HepG2 (cell line): ENCODE data around the gene BLOC1S4. TPM values are rescaled to one million over a fixed set of nuclear protein-coding genes. Genes with fewer than 3 reads are reported as not detected.

Experiments used
- ATF7-NPFF ChIP-seq: sonication (generic); formaldehyde crosslinking; IDR thresholded peaks from 2 replicates; pipeline ENCODE4 v1.8.1; 2023; ENCODE audit warnings: mild to moderate bottlenecking, low read depth, missing genetic modification reagents, moderate library complexity
- CHD2 ChIP-seq: IDR thresholded peaks from 2 replicates; pipeline ENCODE4 v1.6.1; 2011; ENCODE audit warnings: low read depth, low read length, improper control_type of control experiment
- DNMT3B ChIP-seq: conservative IDR thresholded peaks from 2 replicates; pipeline ENCODE4 v1.6.1; 2016; ENCODE audit warnings: missing biosample characterization, control low read depth
- HDAC2 ChIP-seq: sonication (generic); formaldehyde crosslinking; IDR thresholded peaks from 2 replicates; pipeline ENCODE4 v1.4.0; 2020; ENCODE audit warnings: missing genetic modification reagents
- JUND ChIP-seq: sonication (generic); formaldehyde crosslinking; IDR thresholded peaks from 2 replicates; pipeline ENCODE4 v1.8.0; 2022; ENCODE audit warnings: mild to moderate bottlenecking, missing genetic modification reagents
- MTA1 ChIP-seq: sonication (generic); formaldehyde crosslinking; IDR thresholded peaks from 2 replicates; pipeline ENCODE4 v1.4.0; 2020; ENCODE audit warnings: missing genetic modification reagents, mild to moderate bottlenecking, borderline replicate concordance
- NR1H2 ChIP-seq: sonication (generic); formaldehyde crosslinking; IDR thresholded peaks from 2 replicates; pipeline ENCODE4 v1.8.1; 2022; ENCODE audit warnings: low read depth, missing genetic modification reagents, borderline replicate concordance
- POLR2AphosphoS2 ChIP-seq: IDR thresholded peaks from 2 replicates; pipeline ENCODE4 v1.6.1; 2011; ENCODE audit warnings: low read depth, low read length, improper control_type of control experiment
- SIX1 ChIP-seq: sonication (generic); formaldehyde crosslinking; IDR thresholded peaks from 2 replicates; pipeline ENCODE4 v1.4.0; 2020; ENCODE audit warnings: missing genetic modification reagents, borderline replicate concordance
- SMAD1 ChIP-seq: sonication (generic); formaldehyde crosslinking; IDR thresholded peaks from 2 replicates; pipeline ENCODE4 v1.4.0; 2020; ENCODE audit warnings: missing genetic modification reagents, low read depth, mild to moderate bottlenecking, borderline replicate concordance
- ZKSCAN1 ChIP-seq: fragments of 150-350 bp; IDR thresholded peaks from 2 replicates; pipeline ENCODE4 v1.6.1; 2014; ENCODE audit warnings: low read length
- ZNF121 ChIP-seq: sonication (generic); formaldehyde crosslinking; IDR thresholded peaks from 2 replicates; pipeline ENCODE4 v1.5.0; 2020; ENCODE audit warnings: mild to moderate bottlenecking, missing genetic modification reagents
- ZNF451 ChIP-seq: sonication (generic); formaldehyde crosslinking; IDR thresholded peaks from 2 replicates; pipeline ENCODE4 v1.5.0; 2020; ENCODE audit warnings: mild to moderate bottlenecking, missing genetic modification reagents
- ZNF598 ChIP-seq: sonication (generic); formaldehyde crosslinking; IDR thresholded peaks from 2 replicates; pipeline ENCODE4 v1.5.1; 2020; ENCODE audit warnings: mild to moderate bottlenecking, missing genetic modification reagents, borderline replicate concordance
- ZNF724P ChIP-seq: sonication (generic); formaldehyde crosslinking; IDR thresholded peaks from 2 replicates; pipeline ENCODE4 v1.8.0; 2022; ENCODE audit warnings: missing genetic modification reagents, borderline replicate concordance
- ZSCAN21 ChIP-seq: sonication (generic); formaldehyde crosslinking; IDR thresholded peaks from 2 replicates; pipeline ENCODE4 v1.8.0; 2022; ENCODE audit warnings: mild to moderate bottlenecking, missing genetic modification reagents, moderate library complexity, borderline replicate concordance
- polyA plus RNA-seq, 8 experiments: library from polyadenylated mRNA; depleted of rRNA in 3 of 8; stranded (reverse) in 7 of 8; unstranded in 1 of 8; fragments of >200 nt; fragmentation: Illumina TruSeq in 4 of 8; extraction: Trizol in 4 of 8; gene quantifications; 2 replicates each; pipeline versions ENCODE4 v1.2.1 to v1.2.3, GENCODE V29; 2011 to 2016; ENCODE audit warnings: low read depth in 4 of 8, missing spikeins in 1 of 8, mixed read lengths in 1 of 8; ENCODE audit not compliant: insufficient read depth in 1 of 8
- total RNA-seq, 5 experiments: library from RNA; depleted of rRNA; stranded (reverse); fragments of >200 nt; fragmentation: Illumina TruSeq; extraction: Trizol; gene quantifications; 2 replicates each; pipeline ENCODE4 v1.2.3, GENCODE V29; 2016; ENCODE audit warnings: low read depth in 1 of 5
- TF ChIP-seq, protein P1 (sequence below): sonication (generic); formaldehyde crosslinking; IDR thresholded peaks from 2 replicates; pipeline ENCODE4 v1.5.0; 2020; ENCODE audit warnings: mild to moderate bottlenecking, missing genetic modification reagents, borderline replicate concordance
- TF ChIP-seq, protein P2 (sequence below): sonication (generic); formaldehyde crosslinking; IDR thresholded peaks from 2 replicates; pipeline ENCODE4 v1.4.0; 2020; ENCODE audit warnings: missing genetic modification reagents
- TF ChIP-seq, protein P3 (sequence below): IDR thresholded peaks from 2 replicates; pipeline ENCODE4 v1.4.0; 2020; ENCODE audit warnings: mild to moderate bottlenecking, missing genetic modification reagents

The BLOC1S4 gene
- total and polyA plus RNA-seq, 2 of the 13 experiments (the other 11 are each of a cell fraction or from before 2014, with no cell fraction given), result 15.5 to 20.9 TPM

DNA sequence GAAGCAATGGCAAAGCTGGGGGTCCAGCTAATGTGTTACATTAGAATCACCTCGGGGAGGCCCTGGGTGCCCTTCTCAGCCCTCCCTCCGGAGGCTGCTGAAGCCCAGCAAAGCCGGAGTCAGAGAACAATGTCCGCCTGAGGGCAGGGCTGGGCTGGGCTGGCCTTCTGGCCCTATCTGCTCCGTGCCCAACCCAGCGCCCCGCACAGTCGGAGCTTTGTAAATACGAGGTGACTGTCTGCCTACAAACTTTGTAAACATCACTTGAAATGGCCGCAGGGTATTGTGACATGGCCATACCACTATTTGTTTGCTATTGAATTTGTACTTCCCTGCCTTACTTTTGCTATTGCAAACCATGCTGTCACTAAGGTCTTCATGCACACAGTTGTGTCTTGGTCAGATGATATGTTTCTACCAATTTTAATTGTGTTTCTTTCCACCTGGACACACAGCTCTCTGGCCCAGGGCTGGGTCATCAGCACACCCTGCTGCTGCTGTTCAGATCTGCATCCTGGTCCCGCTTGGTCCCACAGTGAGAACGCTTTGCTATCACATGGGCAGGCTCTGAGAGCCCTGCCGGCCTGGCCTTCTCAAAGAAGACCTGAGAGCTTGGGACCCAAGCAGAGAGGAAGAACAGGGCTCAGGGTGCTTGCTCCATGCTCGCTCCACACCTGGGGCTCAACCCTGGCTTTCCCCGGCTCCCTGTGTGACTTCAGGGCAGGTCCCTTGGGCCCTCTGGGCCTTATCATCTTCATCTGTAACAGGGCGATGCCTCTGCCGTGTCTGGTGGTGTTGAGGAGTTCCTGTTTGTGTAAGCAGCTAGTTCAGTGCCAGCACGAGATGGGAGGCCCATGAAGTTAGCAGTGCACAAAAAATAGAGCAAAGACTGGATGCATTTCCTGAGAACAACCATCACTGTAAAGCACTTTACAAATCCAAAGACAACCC, 20.0 kb upstream of the BLOC1S4 start (continued):
- TF ChIP-seq, protein P1, sequence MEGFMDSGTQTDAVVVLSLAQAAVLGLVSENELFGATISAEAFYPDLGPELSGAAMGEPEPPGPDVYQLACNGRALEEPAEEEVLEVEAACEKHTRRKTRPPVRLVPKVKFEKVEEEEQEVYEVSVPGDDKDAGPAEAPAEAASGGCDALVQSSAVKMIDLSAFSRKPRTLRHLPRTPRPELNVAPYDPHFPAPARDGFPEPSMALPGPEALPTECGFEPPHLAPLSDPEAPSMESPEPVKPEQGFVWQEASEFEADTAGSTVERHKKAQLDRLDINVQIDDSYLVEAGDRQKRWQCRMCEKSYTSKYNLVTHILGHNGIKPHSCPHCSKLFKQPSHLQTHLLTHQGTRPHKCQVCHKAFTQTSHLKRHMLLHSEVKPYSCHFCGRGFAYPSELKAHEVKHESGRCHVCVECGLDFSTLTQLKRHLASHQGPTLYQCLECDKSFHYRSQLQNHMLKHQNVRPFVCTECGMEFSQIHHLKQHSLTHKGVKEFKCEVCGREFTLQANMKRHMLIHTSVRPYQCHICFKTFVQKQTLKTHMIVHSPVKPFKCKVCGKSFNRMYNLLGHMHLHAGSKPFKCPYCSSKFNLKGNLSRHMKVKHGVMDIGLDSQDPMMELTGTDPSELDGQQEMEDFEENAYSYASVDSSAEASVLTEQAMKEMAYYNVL, result peak; percentile 92
- no peak for TF ChIP-seq POLR2AphosphoS2
- TF ChIP-seq JUND (CRISPR knock-in tag), result 0 out of 2 replicates have a peak, but pooled peaks have one; percentile 48
- peak; percentile 91 for TF ChIP-seq ZNF121 (CRISPR knock-in tag)
- no peak for TF ChIP-seq CHD2
- TF ChIP-seq ZNF598 (CRISPR knock-in tag), result no peak
- peak; percentile 55; the same call in 1 of the 2 replicates for TF ChIP-seq ATF7-NPFF (CRISPR knock-in tag)
- TF ChIP-seq ZKSCAN1, result peak; percentile 99
- TF ChIP-seq ZSCAN21, result 0 out of 2 replicates have a peak, but pooled peaks have one; percentile 57
- TF ChIP-seq DNMT3B (CRISPR knock-in tag), result peak; percentile 74; the same call in 1 of the 2 replicates
- TF ChIP-seq ZNF724P, result peak; percentile 63; the same call in 1 of the 2 replicates
- TF ChIP-seq HDAC2 (CRISPR knock-in tag), result peak; percentile 98
- TF ChIP-seq SIX1 (CRISPR knock-in tag), result peak; percentile 76; the same call in 1 of the 2 replicates
- TF ChIP-seq, protein P2, sequence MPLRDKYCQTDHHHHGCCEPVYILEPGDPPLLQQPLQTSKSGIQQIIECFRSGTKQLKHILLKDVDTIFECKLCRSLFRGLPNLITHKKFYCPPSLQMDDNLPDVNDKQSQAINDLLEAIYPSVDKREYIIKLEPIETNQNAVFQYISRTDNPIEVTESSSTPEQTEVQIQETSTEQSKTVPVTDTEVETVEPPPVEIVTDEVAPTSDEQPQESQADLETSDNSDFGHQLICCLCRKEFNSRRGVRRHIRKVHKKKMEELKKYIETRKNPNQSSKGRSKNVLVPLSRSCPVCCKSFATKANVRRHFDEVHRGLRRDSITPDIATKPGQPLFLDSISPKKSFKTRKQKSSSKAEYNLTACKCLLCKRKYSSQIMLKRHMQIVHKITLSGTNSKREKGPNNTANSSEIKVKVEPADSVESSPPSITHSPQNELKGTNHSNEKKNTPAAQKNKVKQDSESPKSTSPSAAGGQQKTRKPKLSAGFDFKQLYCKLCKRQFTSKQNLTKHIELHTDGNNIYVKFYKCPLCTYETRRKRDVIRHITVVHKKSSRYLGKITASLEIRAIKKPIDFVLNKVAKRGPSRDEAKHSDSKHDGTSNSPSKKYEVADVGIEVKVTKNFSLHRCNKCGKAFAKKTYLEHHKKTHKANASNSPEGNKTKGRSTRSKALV (CRISPR knock-in tag), result peak; percentile 81; the same call in 1 of the 2 replicates
- TF ChIP-seq NR1H2 (CRISPR knock-in tag), result no peak
- no peak for TF ChIP-seq SMAD1 (CRISPR knock-in tag)
- TF ChIP-seq MTA1 (CRISPR knock-in tag), result peak; percentile 79; the same call in 1 of the 2 replicates
- TF ChIP-seq, protein P3, sequence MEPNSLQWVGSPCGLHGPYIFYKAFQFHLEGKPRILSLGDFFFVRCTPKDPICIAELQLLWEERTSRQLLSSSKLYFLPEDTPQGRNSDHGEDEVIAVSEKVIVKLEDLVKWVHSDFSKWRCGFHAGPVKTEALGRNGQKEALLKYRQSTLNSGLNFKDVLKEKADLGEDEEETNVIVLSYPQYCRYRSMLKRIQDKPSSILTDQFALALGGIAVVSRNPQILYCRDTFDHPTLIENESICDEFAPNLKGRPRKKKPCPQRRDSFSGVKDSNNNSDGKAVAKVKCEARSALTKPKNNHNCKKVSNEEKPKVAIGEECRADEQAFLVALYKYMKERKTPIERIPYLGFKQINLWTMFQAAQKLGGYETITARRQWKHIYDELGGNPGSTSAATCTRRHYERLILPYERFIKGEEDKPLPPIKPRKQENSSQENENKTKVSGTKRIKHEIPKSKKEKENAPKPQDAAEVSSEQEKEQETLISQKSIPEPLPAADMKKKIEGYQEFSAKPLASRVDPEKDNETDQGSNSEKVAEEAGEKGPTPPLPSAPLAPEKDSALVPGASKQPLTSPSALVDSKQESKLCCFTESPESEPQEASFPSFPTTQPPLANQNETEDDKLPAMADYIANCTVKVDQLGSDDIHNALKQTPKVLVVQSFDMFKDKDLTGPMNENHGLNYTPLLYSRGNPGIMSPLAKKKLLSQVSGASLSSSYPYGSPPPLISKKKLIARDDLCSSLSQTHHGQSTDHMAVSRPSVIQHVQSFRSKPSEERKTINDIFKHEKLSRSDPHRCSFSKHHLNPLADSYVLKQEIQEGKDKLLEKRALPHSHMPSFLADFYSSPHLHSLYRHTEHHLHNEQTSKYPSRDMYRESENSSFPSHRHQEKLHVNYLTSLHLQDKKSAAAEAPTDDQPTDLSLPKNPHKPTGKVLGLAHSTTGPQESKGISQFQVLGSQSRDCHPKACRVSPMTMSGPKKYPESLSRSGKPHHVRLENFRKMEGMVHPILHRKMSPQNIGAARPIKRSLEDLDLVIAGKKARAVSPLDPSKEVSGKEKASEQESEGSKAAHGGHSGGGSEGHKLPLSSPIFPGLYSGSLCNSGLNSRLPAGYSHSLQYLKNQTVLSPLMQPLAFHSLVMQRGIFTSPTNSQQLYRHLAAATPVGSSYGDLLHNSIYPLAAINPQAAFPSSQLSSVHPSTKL, result peak; percentile 96
- peak; percentile 88 for TF ChIP-seq ZNF451 (CRISPR knock-in tag)
